Right lobe of liver (tissue), 4 donors: ENCODE results near the gene RIOK3.

Experiments
- POLR2A ChIP-seq: fragments of 450-650 bp; IDR thresholded peaks from one replicate; pipeline ENCODE4 v1.6.1; 2017; ENCODE audit warnings: antibody characterized with exemption, mild to moderate bottlenecking
- TF ChIP-seq, protein P1 (sequence below), 4 donors: fragments of 200-600 bp in 3 of 4; fragments of 450-650 bp in 1 of 4; IDR thresholded peaks; one replicate each; pipeline versions ENCODE4 v1.5.1 to v1.8.0; 2016 to 2022; ENCODE audit warnings: antibody characterized with exemption in 4 of 4, mild to moderate bottlenecking in 2 of 4
- donor health status: DM: no; HTN: no; CAD: no.
- donor health status: DM: no; HTN: no; CAD: no.
- donor health status: DM: no; HTN: yes; CAD: no.

- TF ChIP-seq, protein P1, sequence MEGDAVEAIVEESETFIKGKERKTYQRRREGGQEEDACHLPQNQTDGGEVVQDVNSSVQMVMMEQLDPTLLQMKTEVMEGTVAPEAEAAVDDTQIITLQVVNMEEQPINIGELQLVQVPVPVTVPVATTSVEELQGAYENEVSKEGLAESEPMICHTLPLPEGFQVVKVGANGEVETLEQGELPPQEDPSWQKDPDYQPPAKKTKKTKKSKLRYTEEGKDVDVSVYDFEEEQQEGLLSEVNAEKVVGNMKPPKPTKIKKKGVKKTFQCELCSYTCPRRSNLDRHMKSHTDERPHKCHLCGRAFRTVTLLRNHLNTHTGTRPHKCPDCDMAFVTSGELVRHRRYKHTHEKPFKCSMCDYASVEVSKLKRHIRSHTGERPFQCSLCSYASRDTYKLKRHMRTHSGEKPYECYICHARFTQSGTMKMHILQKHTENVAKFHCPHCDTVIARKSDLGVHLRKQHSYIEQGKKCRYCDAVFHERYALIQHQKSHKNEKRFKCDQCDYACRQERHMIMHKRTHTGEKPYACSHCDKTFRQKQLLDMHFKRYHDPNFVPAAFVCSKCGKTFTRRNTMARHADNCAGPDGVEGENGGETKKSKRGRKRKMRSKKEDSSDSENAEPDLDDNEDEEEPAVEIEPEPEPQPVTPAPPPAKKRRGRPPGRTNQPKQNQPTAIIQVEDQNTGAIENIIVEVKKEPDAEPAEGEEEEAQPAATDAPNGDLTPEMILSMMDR (IDR thresholded peaks at IDR 0.05), result no peak
- no peak for TF ChIP-seq POLR2A
Observed at GRCh38 chr18:23462876-23463275, 9.8 kb downstream of the RIOK3 start.
